ENCODE measurements around the gene TOM1L1. TPM values are rescaled to one million over a fixed set of nuclear protein-coding genes. Genes with fewer than 3 reads are reported as not detected.
"Not testable (repeated sequence)": the region's sequence is repeated elsewhere in the genome, so short reads cannot be mapped to it uniquely, and the experiment has no call there.

TOM1L1 gene
- total RNA-seq (2014; rRNA removed; shearing (Covaris generic)), result 25.9 and 29.1 TPM in 2 replicates

- peak; percentile 87 for DNase-seq (ENCODE audit: low spot score)
Measured at GRCh38 chr17:54900457-54901229, at the start of gene TOM1L1. TSS of gene TOM1L1 (plus strand) at chr17:54900852. CDS start at chr17:54900866, 14 bp downstream.

GRCh38 chr17:54859187-54859586 lies 41.5 kb upstream of the TOM1L1 start:
- DNase-seq (ENCODE audit: low spot score), result no peak

- no peak for DNase-seq (ENCODE audit: low spot score)
Measured at GRCh38 chr17:54860617-54861470, 39.8 kb upstream of the TOM1L1 start.

GRCh38 chr17:54861471-54861983 lies 39.1 kb upstream of the TOM1L1 start:
- DNase-seq (ENCODE audit: low spot score), result no peak

GRCh38 chr17:54863176-54863575 lies 37.5 kb upstream of the TOM1L1 start:
- DNase-seq (ENCODE audit: low spot score), result no peak

GRCh38 chr17:54864070-54864469 lies 36.6 kb upstream of the TOM1L1 start:
- no peak for DNase-seq (ENCODE audit: low spot score)

GRCh38 chr17:54864636-54865356 lies 35.9 kb upstream of the TOM1L1 start:
- no peak for DNase-seq (ENCODE audit: low spot score)

GRCh38 chr17:54867634-54868033 lies 33.0 kb upstream of the TOM1L1 start:
- no peak for DNase-seq (ENCODE audit: low spot score)

- DNase-seq (ENCODE audit: low spot score), result no peak
Measured at GRCh38 chr17:54870671-54871175, 29.9 kb upstream of the TOM1L1 start.

- DNase-seq (ENCODE audit: low spot score), result not testable (repeated sequence)
Measured at GRCh38 chr17:54875906-54876305, 24.7 kb upstream of the TOM1L1 start.

GRCh38 chr17:54876656-54877195 lies 23.9 kb upstream of the TOM1L1 start:
- DNase-seq (ENCODE audit: low spot score), result no peak

- DNase-seq (ENCODE audit: low spot score), result no peak
Measured at GRCh38 chr17:54881255-54881972, 19.2 kb upstream of the TOM1L1 start.

- DNase-seq (ENCODE audit: low spot score), result no peak
Measured at GRCh38 chr17:54882371-54882770, 18.3 kb upstream of the TOM1L1 start.

GRCh38 chr17:54882950-54883349 lies 17.7 kb upstream of the TOM1L1 start:
- DNase-seq (ENCODE audit: low spot score), result no peak

- no peak for DNase-seq (ENCODE audit: low spot score)
Measured at GRCh38 chr17:54883939-54884338, 16.7 kb upstream of the TOM1L1 start.

- no peak for DNase-seq (ENCODE audit: low spot score)
Measured at GRCh38 chr17:54887787-54888186, 12.9 kb upstream of the TOM1L1 start.

- no peak for DNase-seq (ENCODE audit: low spot score)
Measured at GRCh38 chr17:54888254-54888653, 12.4 kb upstream of the TOM1L1 start.

- no peak for DNase-seq (ENCODE audit: low spot score)
Measured at GRCh38 chr17:54888981-54889380, 11.7 kb upstream of the TOM1L1 start.

GRCh38 chr17:54891176-54891821 lies 9.4 kb upstream of the TOM1L1 start:
- DNase-seq (ENCODE audit: low spot score), result peak; percentile 70

GRCh38 chr17:54892360-54892759 lies 8.3 kb upstream of the TOM1L1 start:
- no peak for DNase-seq (ENCODE audit: low spot score)

All from HT-29 (cell line).